H9 (cell line): ENCODE data around the gene COL4A4. TPM values are rescaled to one million over a fixed set of nuclear protein-coding genes. Genes with fewer than 3 reads are reported as not detected.

Source experiments
- DNase-seq: peaks from one replicate; pipeline ENCODE4 v3.0.0-alpha.2; 2017
- H2AFZ ChIP-seq: one replicate; pipeline ENCODE4 v1.6.1; 2013; ENCODE audit warnings: mild to moderate bottlenecking, low read length, control low read depth, moderate library complexity
- H2AK5ac ChIP-seq: 2 replicates; pipeline ENCODE4 v1.6.1; 2013; ENCODE audit warnings: low read length, control low read depth, mixed read lengths; ENCODE audit not compliant: insufficient read length
- H2BK120ac ChIP-seq: one replicate; pipeline ENCODE4 v1.6.1; 2013; ENCODE audit warnings: low read depth, mild to moderate bottlenecking, low read length, control low read depth, inconsistent platforms; ENCODE audit not compliant: poor library complexity, severe bottlenecking
- H2BK12ac ChIP-seq: 2 replicates; pipeline ENCODE4 v1.6.1; 2013; ENCODE audit warnings: low read length, control low read depth, mixed read lengths, low read depth; ENCODE audit not compliant: insufficient read length
- H2BK15ac ChIP-seq: 2 replicates; pipeline ENCODE4 v1.6.1; 2013; ENCODE audit warnings: low read depth, low read length, control low read depth
- H2BK20ac ChIP-seq: one replicate; pipeline ENCODE4 v1.6.1; 2013; ENCODE audit warnings: low read depth, mild to moderate bottlenecking, low read length, control low read depth, inconsistent platforms; ENCODE audit not compliant: poor library complexity, severe bottlenecking
- H2BK5ac ChIP-seq: 2 replicates; pipeline ENCODE4 v1.6.1; 2013; ENCODE audit warnings: low read length, control low read depth, mixed read lengths; ENCODE audit not compliant: insufficient read length
- H3K14ac ChIP-seq: 2 replicates; pipeline ENCODE4 v1.6.1; 2013; ENCODE audit warnings: low read length, control low read depth; ENCODE audit not compliant: insufficient read depth
- H3K18ac ChIP-seq: 2 replicates; pipeline ENCODE4 v1.6.1; 2013; ENCODE audit warnings: low read depth, mild to moderate bottlenecking, mixed read lengths, low read length, control low read depth; ENCODE audit not compliant: insufficient read length
- H3K23ac ChIP-seq: 2 replicates; pipeline ENCODE4 v1.6.1; 2013; ENCODE audit warnings: low read length, control low read depth, mixed read lengths, low read depth; ENCODE audit not compliant: insufficient read length
- H3K23me2 ChIP-seq: 2 replicates; pipeline ENCODE4 v1.6.1; 2013; ENCODE audit warnings: low read depth, mild to moderate bottlenecking, mixed read lengths, low read length, control low read depth; ENCODE audit not compliant: insufficient read length, poor library complexity, severe bottlenecking
- H3K27ac ChIP-seq: 2 replicates; pipeline ENCODE4 v1.5.1; 2013; ENCODE audit warnings: low read length, control low read depth, mixed read lengths, low read depth; ENCODE audit not compliant: insufficient read length
- H3K27me3 ChIP-seq: 2 replicates; pipeline ENCODE4 v1.6.1; 2013; ENCODE audit warnings: low read length, control low read depth, inconsistent platforms; ENCODE audit not compliant: insufficient read depth
- H3K4ac ChIP-seq: 2 replicates; pipeline ENCODE4 v1.6.1; 2013; ENCODE audit warnings: low read depth, mild to moderate bottlenecking, control low read depth, inconsistent platforms, low read length, moderate library complexity
- H3K4me1 ChIP-seq: 2 replicates; pipeline ENCODE4 v1.6.1; 2013; ENCODE audit warnings: low read length, control low read depth, inconsistent platforms; ENCODE audit not compliant: insufficient read depth
- H3K4me2 ChIP-seq: 2 replicates; pipeline ENCODE4 v1.6.1; 2013; ENCODE audit warnings: low read length, control low read depth, mixed read lengths; ENCODE audit not compliant: insufficient read length, insufficient read depth
- H3K56ac ChIP-seq: 2 replicates; pipeline ENCODE4 v1.6.1; 2013; ENCODE audit warnings: low read depth, mild to moderate bottlenecking, mixed read lengths, low read length, control low read depth; ENCODE audit not compliant: insufficient read length
- H3K79me1 ChIP-seq: 2 replicates; pipeline ENCODE4 v1.6.1; 2013; ENCODE audit warnings: low read depth, mild to moderate bottlenecking, moderate library complexity, low read length, control low read depth, inconsistent platforms; ENCODE audit not compliant: insufficient read depth, poor library complexity, severe bottlenecking
- H3K79me2 ChIP-seq: 2 replicates; pipeline ENCODE4 v1.6.1; 2013; ENCODE audit warnings: low read length, control low read depth, inconsistent platforms; ENCODE audit not compliant: insufficient read depth
- H3K9ac ChIP-seq: 2 replicates; pipeline ENCODE4 v1.6.1; 2013; ENCODE audit warnings: low read length, control low read depth, mixed read lengths; ENCODE audit not compliant: insufficient read length; ENCODE audit errors: extremely low read depth
- H3K9me3 ChIP-seq: one replicate; pipeline ENCODE4 v1.6.1; 2013; ENCODE audit warnings: low read depth, low read length, inconsistent platforms; ENCODE audit not compliant: control insufficient read depth
- H3T11ph ChIP-seq: one replicate; pipeline ENCODE4 v1.6.1; 2013; ENCODE audit warnings: mild to moderate bottlenecking, low read length, control low read depth, inconsistent platforms
- H4K20me1 ChIP-seq: one replicate; pipeline ENCODE4 v1.6.1; 2013; ENCODE audit not compliant: control insufficient read depth, insufficient read length, insufficient read depth
- H4K5ac ChIP-seq: 2 replicates; pipeline ENCODE4 v1.6.1; 2013; ENCODE audit warnings: low read depth, mild to moderate bottlenecking, mixed read lengths, low read length, control low read depth; ENCODE audit not compliant: insufficient read length
- H4K8ac ChIP-seq: replicated peaks from 2 replicates; pipeline ENCODE4 v1.6.1; 2013; ENCODE audit warnings: low read length, control low read depth, mixed read lengths, low read depth; ENCODE audit not compliant: insufficient read length
- H4K91ac ChIP-seq: 2 replicates; pipeline ENCODE4 v1.6.1; 2013; ENCODE audit warnings: low read depth, mild to moderate bottlenecking, moderate library complexity, mixed read lengths, low read length, control low read depth; ENCODE audit not compliant: insufficient read length
- H3K27ac Mint-ChIP-seq, 3 experiments: 2 replicates in 2 of 3; 3 replicates in 1 of 3; pipeline ENCODE4 v1.8.0; 2020 to 2021; ENCODE audit warnings: mixed read lengths in 3 of 3, mild to moderate bottlenecking in 1 of 3, moderate library complexity in 1 of 3
- H3K27me3 Mint-ChIP-seq: 2 replicates; pipeline ENCODE4 v1.8.0; 2021; ENCODE audit warnings: low read depth, mild to moderate bottlenecking, moderate library complexity, mixed read lengths
- H3K36me3 Mint-ChIP-seq, 3 experiments: 2 replicates in 2 of 3; 3 replicates in 1 of 3; pipeline ENCODE4 v1.8.0; 2020 to 2021; ENCODE audit warnings: low read depth in 3 of 3, mixed read lengths in 3 of 3; ENCODE audit not compliant: insufficient read depth in 1 of 3
- H3K4me1 Mint-ChIP-seq, 2 experiments: 2 replicates each; pipeline ENCODE4 v1.8.0; 2020; ENCODE audit warnings: mixed read lengths in 2 of 2
- H3K4me3 Mint-ChIP-seq, 2 experiments: 2 replicates in 1 of 2; 3 replicates in 1 of 2; pipeline ENCODE4 v1.8.0; 2020 to 2021; ENCODE audit warnings: mild to moderate bottlenecking in 2 of 2, mixed read lengths in 2 of 2, moderate library complexity in 1 of 2
- H3K9me3 Mint-ChIP-seq, 2 experiments: 2 replicates in 1 of 2; 3 replicates in 1 of 2; pipeline ENCODE4 v1.8.0; 2020; ENCODE audit warnings: mild to moderate bottlenecking in 2 of 2, mixed read lengths in 2 of 2, moderate library complexity in 1 of 2
- WGBS: extraction: QIAGEN DNeasy Blood & Tissue Kit; methylation state at CpG from one replicate; pipeline ENCODE4 v1.1.7; 2013; ENCODE audit warnings: missing lambda C conversion rate, low lambda C conversion rate, mixed read lengths; ENCODE audit not compliant: insufficient read length; ENCODE audit errors: extremely low coverage; 5-methylcytosine and 5-hydroxymethylcytosine counted together
- total RNA-seq: library from RNA; stranded (reverse); gene quantifications from 2 replicates; pipeline ENCODE4 v1.2.1, GENCODE V29; 2021
- TF ChIP-seq, protein P1 (sequence below): fragments of 200-600 bp; sonication (generic); conservative IDR thresholded peaks from 3 replicates; pipeline ENCODE4 v1.8.0; 2021; ENCODE audit warnings: antibody characterized with exemption, mild to moderate bottlenecking

The COL4A4 gene
- total RNA-seq, 1 experiment from 2014 or later, result 0.92 TPM

DNA sequence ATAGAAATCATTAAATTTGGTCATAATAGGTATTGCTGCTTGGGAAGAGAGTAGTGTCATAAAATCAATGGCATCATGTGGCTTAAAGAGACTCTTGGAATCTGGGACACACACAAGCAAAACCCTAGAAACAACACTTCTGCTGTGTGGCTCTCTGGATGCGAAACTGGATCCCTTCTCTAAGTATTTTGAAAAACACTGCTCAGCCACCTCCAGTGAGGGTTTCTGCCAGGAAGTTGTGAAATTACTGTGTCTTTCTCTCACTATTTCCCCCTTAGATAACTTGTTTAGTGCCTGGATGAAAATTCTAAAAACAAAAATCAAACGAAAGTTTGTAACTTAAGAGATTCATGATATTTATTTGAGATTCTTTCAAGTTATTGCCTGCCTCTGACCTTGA, 164.3 kb downstream of the COL4A4 start:
- Histone ChIP-seq H3K27me3 (no peaks in the 10 kb centered on the region), H4K8ac (no peak overlapping the region), H3K79me2 (no peaks in the 10 kb centered on the region), H4K20me1 (no peaks in the 10 kb centered on the region), H2BK5ac (no peak overlapping the region), H2BK15ac (no peak overlapping the region), H4K91ac (no peak overlapping the region), H3K23ac (no peak overlapping the region), H3K23me2 (no peaks in the 10 kb centered on the region), H3K9ac (no peak overlapping the region), H4K5ac (no peak overlapping the region), H3K56ac (no peak overlapping the region), H3K9me3 (no peaks in the 10 kb centered on the region), H3K14ac (no peak overlapping the region), H3K18ac (no peak overlapping the region), H3K4ac (no peak overlapping the region), H3T11ph (no peak overlapping the region), H2BK20ac (no peak overlapping the region), H2AK5ac (no peak overlapping the region), H2BK12ac (no peak overlapping the region), H3K4me1 (no peaks in the 10 kb centered on the region; the same call in 1 of the 2 replicates), H3K79me1 (no peaks in the 10 kb centered on the region), H2BK120ac (no peak overlapping the region), H3K4me2 (no peak overlapping the region), H3K27ac (no peak overlapping the region), H2AFZ (no peak overlapping the region)
- DNase-seq, result no peak
- Mint-ChIP-seq H3K27me3 (no peaks in the 10 kb centered on the region), H3K27ac (no peak overlapping the region), H3K4me3 (no peak overlapping the region), H3K4me1 (no peaks in the 10 kb centered on the region; a peak in 1 of 4 replicates), H3K9me3 (peaks cover 5 to 7% of the 10 kb centered on the region in 2 experiments; a peak in 4 of 5 replicates), H3K36me3 (peaks cover 12 to 30% (median 17%) of the 10 kb centered on the region in 3 experiments; a peak in 6 of 7 replicates)
- TF ChIP-seq, protein P1, sequence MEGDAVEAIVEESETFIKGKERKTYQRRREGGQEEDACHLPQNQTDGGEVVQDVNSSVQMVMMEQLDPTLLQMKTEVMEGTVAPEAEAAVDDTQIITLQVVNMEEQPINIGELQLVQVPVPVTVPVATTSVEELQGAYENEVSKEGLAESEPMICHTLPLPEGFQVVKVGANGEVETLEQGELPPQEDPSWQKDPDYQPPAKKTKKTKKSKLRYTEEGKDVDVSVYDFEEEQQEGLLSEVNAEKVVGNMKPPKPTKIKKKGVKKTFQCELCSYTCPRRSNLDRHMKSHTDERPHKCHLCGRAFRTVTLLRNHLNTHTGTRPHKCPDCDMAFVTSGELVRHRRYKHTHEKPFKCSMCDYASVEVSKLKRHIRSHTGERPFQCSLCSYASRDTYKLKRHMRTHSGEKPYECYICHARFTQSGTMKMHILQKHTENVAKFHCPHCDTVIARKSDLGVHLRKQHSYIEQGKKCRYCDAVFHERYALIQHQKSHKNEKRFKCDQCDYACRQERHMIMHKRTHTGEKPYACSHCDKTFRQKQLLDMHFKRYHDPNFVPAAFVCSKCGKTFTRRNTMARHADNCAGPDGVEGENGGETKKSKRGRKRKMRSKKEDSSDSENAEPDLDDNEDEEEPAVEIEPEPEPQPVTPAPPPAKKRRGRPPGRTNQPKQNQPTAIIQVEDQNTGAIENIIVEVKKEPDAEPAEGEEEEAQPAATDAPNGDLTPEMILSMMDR, result no peak
- WGBS, result no CpG with 5 or more reads among the region's 2 CpGs
